Cerebellar cortex (tissue), 1 donor: Measurements from ENCODE around the gene DZIP1.
"Not testable (repeated sequence)": the region's sequence is repeated elsewhere in the genome, so short reads cannot be mapped to it uniquely, and the experiment has no call there.

Source experiments
- DNase-seq: peaks from one replicate; pipeline ENCODE4 v3.0.0-alpha.2; 2015; ENCODE audit warnings: low spot score

The DZIP1 gene

GRCh38 chr13:95644601-95645052, at the start of gene DZIP1:
TSS of gene DZIP1 (minus strand) at chr13:95644706. CDS start at chr13:95642029, 2,677 bp downstream.
- DNase-seq = peak; percentile 90

GRCh38 chr13:95690986-95691385, 46.5 kb upstream of the DZIP1 start:
- DNase-seq = not testable (repeated sequence)

- no peak for DNase-seq
Measured at GRCh38 chr13:95689582-95689926, 45.0 kb upstream of the DZIP1 start.

GRCh38 chr13:95684960-95685359, 40.5 kb upstream of the DZIP1 start:
- DNase-seq = not testable (repeated sequence)

- no peak for DNase-seq
Measured at GRCh38 chr13:95684418-95684817, 39.9 kb upstream of the DZIP1 start.

- no peak for DNase-seq
Measured at GRCh38 chr13:95679722-95680121, 35.2 kb upstream of the DZIP1 start.

GRCh38 chr13:95678967-95679366, 34.5 kb upstream of the DZIP1 start:
- DNase-seq = no peak

- peak; percentile 16 for DNase-seq
Measured at GRCh38 chr13:95677564-95678266, 33.2 kb upstream of the DZIP1 start.

GRCh38 chr13:95676762-95677563, 32.5 kb upstream of the DZIP1 start, which contains the start of gene DNAJC3:
TSS of gene DNAJC3 (plus strand) at chr13:95677139. CDS start at chr13:95677256, 117 bp downstream.
- peak; percentile 97 for DNase-seq

GRCh38 chr13:95676105-95676761, 31.7 kb upstream of the DZIP1 start:
- DNase-seq = no peak

- DNase-seq = no peak
Measured at GRCh38 chr13:95671597-95671996, 27.1 kb upstream of the DZIP1 start.

- not testable (repeated sequence) for DNase-seq
Measured at GRCh38 chr13:95667235-95667634, 22.7 kb upstream of the DZIP1 start.

- DNase-seq = peak; percentile 57
Measured at GRCh38 chr13:95660981-95661581, 16.6 kb upstream of the DZIP1 start.

GRCh38 chr13:95659500-95659899, 15.0 kb upstream of the DZIP1 start:
- no peak for DNase-seq

- no peak for DNase-seq
Measured at GRCh38 chr13:95656386-95657015, 12.0 kb upstream of the DZIP1 start.

- no peak for DNase-seq
Measured at GRCh38 chr13:95652821-95653220, 8.3 kb upstream of the DZIP1 start.

GRCh38 chr13:95652244-95652764, 7.8 kb upstream of the DZIP1 start:
- no peak for DNase-seq

- no peak for DNase-seq
Measured at GRCh38 chr13:95650696-95651095, 6.2 kb upstream of the DZIP1 start.

- no peak for DNase-seq
Measured at GRCh38 chr13:95647321-95647720, 2.8 kb upstream of the DZIP1 start.

GRCh38 chr13:95643936-95644598, 439 bp downstream of the DZIP1 start:
- DNase-seq = peak; percentile 45

GRCh38 chr13:95643571-95643935, 953 bp downstream of the DZIP1 start:
- peak; percentile 65 for DNase-seq
